Lower leg skin (tissue), 3 donors: ENCODE results near the gene POLD3.

Experiments
- POLR2A ChIP-seq, 2 donors: fragments of 450-650 bp; IDR thresholded peaks; one replicate each; pipeline ENCODE4 v1.6.1; 2016 to 2017; ENCODE audit warnings: antibody characterized with exemption in 2 of 2, mild to moderate bottlenecking in 1 of 2, moderate library complexity in 1 of 2
- TF ChIP-seq, protein P1 (sequence below), 3 donors: fragments of 450-650 bp; IDR thresholded peaks; one replicate each; pipeline ENCODE4 v1.5.1; 2016; ENCODE audit warnings: antibody characterized with exemption in 3 of 3, mild to moderate bottlenecking in 3 of 3, moderate library complexity in 2 of 3

DNA sequence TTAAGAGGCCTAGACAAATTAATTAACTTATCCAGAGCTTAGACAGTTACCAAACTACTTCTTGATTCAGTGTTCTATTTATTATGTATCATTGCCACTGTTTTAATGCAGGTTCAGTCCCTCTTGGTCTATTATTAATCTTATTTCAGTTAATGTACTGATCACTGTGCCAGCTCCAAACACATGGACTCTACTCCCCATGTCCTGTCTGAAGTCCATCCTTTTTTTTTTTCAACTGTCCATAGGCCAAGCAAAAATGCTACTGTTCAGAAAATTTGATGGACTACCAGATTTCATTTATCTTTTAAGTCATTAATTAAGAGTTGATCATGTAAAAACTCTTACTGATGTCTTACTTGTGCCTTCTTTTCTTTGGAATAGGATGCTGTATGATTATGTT is 11.9 kb downstream of the POLD3 start:
- TF ChIP-seq, protein P1, sequence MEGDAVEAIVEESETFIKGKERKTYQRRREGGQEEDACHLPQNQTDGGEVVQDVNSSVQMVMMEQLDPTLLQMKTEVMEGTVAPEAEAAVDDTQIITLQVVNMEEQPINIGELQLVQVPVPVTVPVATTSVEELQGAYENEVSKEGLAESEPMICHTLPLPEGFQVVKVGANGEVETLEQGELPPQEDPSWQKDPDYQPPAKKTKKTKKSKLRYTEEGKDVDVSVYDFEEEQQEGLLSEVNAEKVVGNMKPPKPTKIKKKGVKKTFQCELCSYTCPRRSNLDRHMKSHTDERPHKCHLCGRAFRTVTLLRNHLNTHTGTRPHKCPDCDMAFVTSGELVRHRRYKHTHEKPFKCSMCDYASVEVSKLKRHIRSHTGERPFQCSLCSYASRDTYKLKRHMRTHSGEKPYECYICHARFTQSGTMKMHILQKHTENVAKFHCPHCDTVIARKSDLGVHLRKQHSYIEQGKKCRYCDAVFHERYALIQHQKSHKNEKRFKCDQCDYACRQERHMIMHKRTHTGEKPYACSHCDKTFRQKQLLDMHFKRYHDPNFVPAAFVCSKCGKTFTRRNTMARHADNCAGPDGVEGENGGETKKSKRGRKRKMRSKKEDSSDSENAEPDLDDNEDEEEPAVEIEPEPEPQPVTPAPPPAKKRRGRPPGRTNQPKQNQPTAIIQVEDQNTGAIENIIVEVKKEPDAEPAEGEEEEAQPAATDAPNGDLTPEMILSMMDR (IDR thresholded peaks at IDR 0.05) = no peak
- no peak for TF ChIP-seq POLR2A (IDR thresholded peaks at IDR 0.05)
